ENCODE data around the gene SMIM35.

SMIM35 gene

GRCh38 chr11:117959438-117960149, 127.2 kb downstream of the SMIM35 start:
- no peaks in the 10 kb centered on the region for H3K4me1 ChIP-seq (ENCODE audit: control insufficient read depth, insufficient read depth, low read length)
- TF ChIP-seq ZNF658 (tag by site-specific recombination; IDR thresholded peaks at IDR 0.05) (no peak), ZNF248 (tag by site-specific recombination; IDR thresholded peaks at IDR 0.05) (no peak), ZNF514 (tag by site-specific recombination; IDR thresholded peaks at IDR 0.05) (no peak), ZNF391 (tag by site-specific recombination; IDR thresholded peaks at IDR 0.05; ENCODE audit: borderline replicate concordance, low read depth) (no peak), YY1 (tag by site-specific recombination; IDR thresholded peaks at IDR 0.05) (no peak), HOXA7 (CRISPR knock-in tag; IDR thresholded peaks at IDR 0.05; ENCODE audit: borderline replicate concordance) (no peak), ZNF629 (tag by site-specific recombination; IDR thresholded peaks at IDR 0.05) (no peak), ZNF530 (tag by site-specific recombination; IDR thresholded peaks at IDR 0.05; ENCODE audit: low read depth) (no peak), KLF17 (tag by site-specific recombination; IDR thresholded peaks at IDR 0.05) (no peak), ZNF626 (tag by site-specific recombination; IDR thresholded peaks at IDR 0.05) (no peak), ZBTB44 (tag by site-specific recombination; IDR thresholded peaks at IDR 0.05) (no peak)
- no peaks in the 10 kb centered on the region for H3K9me3 ChIP-seq (ENCODE audit: control insufficient read depth, insufficient read depth, low read depth, low read length)
- H3K27ac ChIP-seq (ENCODE audit: extremely low read depth, low read depth, low read length), result no peak overlapping the region
- ChIA-PET CTCF (interaction anchor here (0.8 to 2.2 kb wide), 4 partner anchors 13 to 733 kb away, joined by 3 to 8 read pairs (median 4); no protein-coding TSS in a partner anchor), POLR2A (no interaction called here)
- H3K36me3 ChIP-seq (ENCODE audit: control insufficient read depth in 2 of 2, insufficient read depth in 1 of 2, low read length in 2 of 2), result no peaks in the 10 kb centered on the region
- H3K4me3 ChIP-seq (ENCODE audit: low read depth, low read length), result no peak overlapping the region

- Histone ChIP-seq H3K4me1 (ENCODE audit: control insufficient read depth, insufficient read depth, low read length) (no peaks in the 10 kb centered on the region), H3K27ac (ENCODE audit: extremely low read depth, low read depth, low read length) (no peak overlapping the region), H3K36me3 (ENCODE audit: control insufficient read depth in 2 of 2, insufficient read depth in 1 of 2, low read length in 2 of 2) (no peaks in the 10 kb centered on the region), H3K9me3 (ENCODE audit: control insufficient read depth, insufficient read depth, low read depth, low read length) (no peaks in the 10 kb centered on the region), H3K4me3 (ENCODE audit: low read depth, low read length) (no peak overlapping the region)
- ChIA-PET POLR2A (no interaction called here), CTCF (no interaction called here)
- TF ChIP-seq ZNF707 (tag by site-specific recombination; IDR thresholded peaks at IDR 0.05), result no peak
- no peak for TF ChIP-seq ZFHX2 (tag by site-specific recombination; conservative IDR thresholded peaks at IDR 0.05)
- no peak for TF ChIP-seq ZNF473 (tag by site-specific recombination; IDR thresholded peaks at IDR 0.05)
- no peak for TF ChIP-seq ZBTB7A (tag by site-specific recombination; IDR thresholded peaks at IDR 0.05; ENCODE audit: low read depth)
- TF ChIP-seq SP3 (tag by site-specific recombination; IDR thresholded peaks at IDR 0.05), result no peak
- no peak for TF ChIP-seq ZNF23 (tag by site-specific recombination; IDR thresholded peaks at IDR 0.05; ENCODE audit: borderline replicate concordance)
- no peak for TF ChIP-seq OSR2 (tag by site-specific recombination; IDR thresholded peaks at IDR 0.05)
- TF ChIP-seq KLF17 (tag by site-specific recombination; IDR thresholded peaks at IDR 0.05), result no peak
- no peak for TF ChIP-seq BCL11A (tag by site-specific recombination; IDR thresholded peaks at IDR 0.05; ENCODE audit: low read depth)
- TF ChIP-seq ZNF768 (tag by site-specific recombination; IDR thresholded peaks at IDR 0.05), result no peak
Measured at GRCh38 chr11:117958949-117959348, 127.8 kb downstream of the SMIM35 start.
